Gastrocnemius medialis (tissue), 4 donors: Measurements from ENCODE around the gene SLC25A26.

Experiments used
- POLR2A ChIP-seq, 2 donors: fragments of 450-650 bp; IDR thresholded peaks; one replicate each; pipeline ENCODE4 v1.6.1; 2017; ENCODE audit warnings: antibody characterized with exemption in 2 of 2, mild to moderate bottlenecking in 2 of 2, moderate library complexity in 2 of 2
- TF ChIP-seq, protein P1 (sequence below), 5 experiments: fragments of 450-650 bp in 3 of 5; fragments of 200-600 bp in 2 of 5; sonication (generic) in 2 of 5; IDR thresholded peaks in 4 of 5; conservative IDR thresholded peaks in 1 of 5; 1 replicate in 4 of 5; 2 replicates in 1 of 5; pipeline ENCODE4 v1.5.1; 2016 to 2019; ENCODE audit warnings: antibody characterized with exemption in 5 of 5, mild to moderate bottlenecking in 3 of 5, moderate library complexity in 3 of 5

DNA sequence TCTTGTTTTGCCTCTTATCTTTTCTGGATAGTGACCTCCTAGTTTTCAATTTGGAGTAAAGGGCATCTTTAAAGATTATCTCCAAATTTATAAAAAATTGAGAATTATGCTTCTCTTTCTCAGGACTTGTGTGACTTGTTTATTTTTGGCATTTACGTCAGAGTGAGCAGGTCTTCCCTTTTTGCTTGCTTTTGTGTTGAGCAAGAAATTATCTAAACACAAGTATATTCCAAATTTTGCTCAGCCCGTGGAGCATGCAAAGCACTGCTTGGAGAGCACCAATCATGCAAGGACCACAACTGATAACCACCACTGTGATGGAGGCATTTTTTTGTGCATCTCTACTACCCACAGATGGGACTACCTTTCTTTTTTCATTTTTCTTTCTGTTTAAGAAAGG is 7.1 kb downstream of the SLC25A26 start:
- TF ChIP-seq, protein P1, sequence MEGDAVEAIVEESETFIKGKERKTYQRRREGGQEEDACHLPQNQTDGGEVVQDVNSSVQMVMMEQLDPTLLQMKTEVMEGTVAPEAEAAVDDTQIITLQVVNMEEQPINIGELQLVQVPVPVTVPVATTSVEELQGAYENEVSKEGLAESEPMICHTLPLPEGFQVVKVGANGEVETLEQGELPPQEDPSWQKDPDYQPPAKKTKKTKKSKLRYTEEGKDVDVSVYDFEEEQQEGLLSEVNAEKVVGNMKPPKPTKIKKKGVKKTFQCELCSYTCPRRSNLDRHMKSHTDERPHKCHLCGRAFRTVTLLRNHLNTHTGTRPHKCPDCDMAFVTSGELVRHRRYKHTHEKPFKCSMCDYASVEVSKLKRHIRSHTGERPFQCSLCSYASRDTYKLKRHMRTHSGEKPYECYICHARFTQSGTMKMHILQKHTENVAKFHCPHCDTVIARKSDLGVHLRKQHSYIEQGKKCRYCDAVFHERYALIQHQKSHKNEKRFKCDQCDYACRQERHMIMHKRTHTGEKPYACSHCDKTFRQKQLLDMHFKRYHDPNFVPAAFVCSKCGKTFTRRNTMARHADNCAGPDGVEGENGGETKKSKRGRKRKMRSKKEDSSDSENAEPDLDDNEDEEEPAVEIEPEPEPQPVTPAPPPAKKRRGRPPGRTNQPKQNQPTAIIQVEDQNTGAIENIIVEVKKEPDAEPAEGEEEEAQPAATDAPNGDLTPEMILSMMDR (IDR thresholded peaks at IDR 0.05 in 4 of 5, conservative IDR thresholded peaks at IDR 0.05 in 1 of 5): no peak
- TF ChIP-seq POLR2A (IDR thresholded peaks at IDR 0.05): no peak
